GM18507 (cell line): Measurements from ENCODE around the gene PRKCB.
"Not testable (repeated sequence)": the region's sequence is repeated elsewhere in the genome, so short reads cannot be mapped to it uniquely, and the experiment has no call there.

Experiments used
- DNase-seq: peaks from one replicate; pipeline ENCODE4 v3.0.0; 2011; ENCODE audit warnings: low read depth; ENCODE audit not compliant: insufficient read length; ENCODE audit errors: extremely low spot score
- FAIRE-seq: peaks from 2 replicates; lab custom pipeline; 2011; peaks lifted over from hg19 to GRCh38; lab: Jason Lieb, UNC

PRKCB gene

GRCh38 chr16:24218299-24218698 is 382.5 kb downstream of the PRKCB start:
- no peak for FAIRE-seq
- no peak for DNase-seq

- DNase-seq (no peak), FAIRE-seq (no peak)
Measured at GRCh38 chr16:24221219-24221618, 385.4 kb downstream of the PRKCB start.

GRCh38 chr16:24228514-24228913 is 392.7 kb downstream of the PRKCB start:
- DNase-seq, result no peak
- FAIRE-seq, result no peak

- DNase-seq, result no peak
- FAIRE-seq, result no peak
Measured at GRCh38 chr16:24232936-24233335, 397.2 kb downstream of the PRKCB start.

GRCh38 chr16:24234737-24235136 is 399.0 kb downstream of the PRKCB start:
- DNase-seq (no peak), FAIRE-seq (no peak)

GRCh38 chr16:24235806-24236205 is 400.0 kb downstream of the PRKCB start:
- no peak for FAIRE-seq
- DNase-seq, result no peak

- not testable (repeated sequence) for FAIRE-seq, DNase-seq
Measured at GRCh38 chr16:24238846-24239245, 403.1 kb downstream of the PRKCB start.

GRCh38 chr16:24246911-24247607 is 411.3 kb downstream of the PRKCB start:
- no peak for DNase-seq
- FAIRE-seq, result no peak

- peak; percentile 77 for FAIRE-seq
- peak; percentile 33 for DNase-seq
Measured at GRCh38 chr16:24253192-24253591, 417.4 kb downstream of the PRKCB start.

GRCh38 chr16:24255456-24256371 is 419.9 kb downstream of the PRKCB start, which contains the start of gene CACNG3:
TSS of gene CACNG3 (plus strand) at chr16:24256335. CDS start at chr16:24256755, 420 bp downstream.
- DNase-seq, result peak; percentile 32
- no peak for FAIRE-seq

GRCh38 chr16:24257958-24258357 is 422.2 kb downstream of the PRKCB start:
- no peak for FAIRE-seq
- no peak for DNase-seq

- DNase-seq, result no peak
- no peak for FAIRE-seq
Measured at GRCh38 chr16:24258791-24259190, 423.0 kb downstream of the PRKCB start.

- FAIRE-seq, result no peak
- DNase-seq, result no peak
Measured at GRCh38 chr16:24262816-24263215, 427.0 kb downstream of the PRKCB start.
